Erythroblast (primary cell): Measurements from ENCODE around the gene PRIM2.
"Not testable (repeated sequence)": the region's sequence is repeated elsewhere in the genome, so short reads cannot be mapped to it uniquely, and the experiment has no call there.

Experiments
- GATA1 ChIP-seq: IDR thresholded peaks from 2 replicates; pipeline ENCODE4 v1.6.1; 2011; ENCODE audit warnings: low read depth, mild to moderate bottlenecking, control low read depth, low read length, moderate library complexity
- POLR2A ChIP-seq: IDR thresholded peaks from 2 replicates; pipeline ENCODE4 v1.6.1; 2011; ENCODE audit warnings: mild to moderate bottlenecking, low read length

- TF ChIP-seq POLR2A, GATA1: not testable (repeated sequence)
Observed at GRCh38 chr6:57461022-57461421, 143.6 kb downstream of the PRIM2 start.
